Fibroblast of mammary gland (primary cell): ENCODE data around the gene TTC19.

Experiments
- DNase-seq: peaks from one replicate; pipeline ENCODE4 v3.0.0-alpha.2; 2010; ENCODE audit warnings: low read depth
- H3K4me3 ChIP-seq: 2 replicates; pipeline ENCODE4 v1.5.1; 2011; ENCODE audit warnings: low read depth, mild to moderate bottlenecking, low read length, moderate library complexity; ENCODE audit not compliant: control insufficient read depth
- TF ChIP-seq, protein P1 (sequence below): conservative IDR thresholded peaks from 2 replicates; pipeline ENCODE4 v1.5.1; 2011; ENCODE audit warnings: low read depth, low read length, inconsistent platforms; ENCODE audit not compliant: control insufficient read depth, insufficient read depth

TTC19 gene

DNA sequence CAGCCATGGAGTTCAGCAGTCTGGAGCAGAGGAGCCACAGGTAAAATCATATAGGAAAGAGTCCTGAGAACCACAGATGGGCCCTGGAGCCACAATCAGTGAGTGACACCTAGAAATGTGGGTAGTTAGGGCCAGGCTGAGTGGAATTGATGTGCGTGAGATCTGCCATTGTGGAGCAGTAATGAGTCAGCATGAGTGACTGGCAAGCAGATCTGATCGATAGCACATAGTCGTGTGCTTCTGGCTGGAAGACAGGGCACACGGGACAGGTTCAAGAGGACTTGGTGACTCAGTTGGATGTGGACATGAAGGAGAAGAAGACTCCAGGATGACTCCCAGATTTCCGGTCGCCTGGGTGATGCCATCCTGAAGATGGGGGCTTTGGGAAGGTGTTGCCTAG is 42.4 kb upstream of the TTC19 start:
- no peak for DNase-seq
- TF ChIP-seq, protein P1, sequence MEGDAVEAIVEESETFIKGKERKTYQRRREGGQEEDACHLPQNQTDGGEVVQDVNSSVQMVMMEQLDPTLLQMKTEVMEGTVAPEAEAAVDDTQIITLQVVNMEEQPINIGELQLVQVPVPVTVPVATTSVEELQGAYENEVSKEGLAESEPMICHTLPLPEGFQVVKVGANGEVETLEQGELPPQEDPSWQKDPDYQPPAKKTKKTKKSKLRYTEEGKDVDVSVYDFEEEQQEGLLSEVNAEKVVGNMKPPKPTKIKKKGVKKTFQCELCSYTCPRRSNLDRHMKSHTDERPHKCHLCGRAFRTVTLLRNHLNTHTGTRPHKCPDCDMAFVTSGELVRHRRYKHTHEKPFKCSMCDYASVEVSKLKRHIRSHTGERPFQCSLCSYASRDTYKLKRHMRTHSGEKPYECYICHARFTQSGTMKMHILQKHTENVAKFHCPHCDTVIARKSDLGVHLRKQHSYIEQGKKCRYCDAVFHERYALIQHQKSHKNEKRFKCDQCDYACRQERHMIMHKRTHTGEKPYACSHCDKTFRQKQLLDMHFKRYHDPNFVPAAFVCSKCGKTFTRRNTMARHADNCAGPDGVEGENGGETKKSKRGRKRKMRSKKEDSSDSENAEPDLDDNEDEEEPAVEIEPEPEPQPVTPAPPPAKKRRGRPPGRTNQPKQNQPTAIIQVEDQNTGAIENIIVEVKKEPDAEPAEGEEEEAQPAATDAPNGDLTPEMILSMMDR = no peak
- no peak overlapping the region for H3K4me3 ChIP-seq

DNA sequence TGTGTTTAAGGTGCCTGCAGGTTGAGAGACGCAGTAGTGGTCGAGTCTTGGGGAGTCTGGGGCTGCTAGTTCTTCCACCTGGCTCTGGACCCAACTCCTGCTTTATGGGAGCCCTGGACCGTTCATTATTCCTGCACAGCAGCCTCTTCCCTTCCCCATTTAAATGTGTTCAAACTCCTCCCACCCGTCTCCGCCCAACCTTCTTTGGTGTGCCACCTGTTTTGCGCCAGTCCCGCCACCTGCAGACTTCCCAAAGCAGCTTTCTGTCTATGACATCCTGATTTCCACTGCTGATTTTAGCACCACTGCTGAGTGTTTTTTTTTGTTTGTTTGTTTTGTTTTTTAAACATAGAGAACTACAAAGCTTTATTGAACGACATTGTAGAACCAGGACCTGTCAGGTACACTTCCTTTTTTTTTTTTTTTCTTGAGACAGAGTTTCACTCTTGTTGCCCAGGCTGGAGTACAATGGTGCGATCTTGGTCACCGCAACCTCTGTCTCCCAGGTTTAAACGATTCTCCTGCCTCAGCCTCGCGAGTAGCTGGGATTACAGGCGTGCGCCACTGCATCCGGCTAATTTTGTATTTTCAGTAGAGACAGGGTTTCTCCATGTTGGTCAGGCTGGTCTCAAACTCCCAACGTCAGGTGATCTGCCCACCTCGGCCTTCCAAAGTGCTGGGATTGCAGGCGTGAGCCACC is 41.9 kb upstream of the TTC19 start:
- DNase-seq = no peak
- no peak overlapping the region for H3K4me3 ChIP-seq
- TF ChIP-seq, protein P1 = no peak

DNA sequence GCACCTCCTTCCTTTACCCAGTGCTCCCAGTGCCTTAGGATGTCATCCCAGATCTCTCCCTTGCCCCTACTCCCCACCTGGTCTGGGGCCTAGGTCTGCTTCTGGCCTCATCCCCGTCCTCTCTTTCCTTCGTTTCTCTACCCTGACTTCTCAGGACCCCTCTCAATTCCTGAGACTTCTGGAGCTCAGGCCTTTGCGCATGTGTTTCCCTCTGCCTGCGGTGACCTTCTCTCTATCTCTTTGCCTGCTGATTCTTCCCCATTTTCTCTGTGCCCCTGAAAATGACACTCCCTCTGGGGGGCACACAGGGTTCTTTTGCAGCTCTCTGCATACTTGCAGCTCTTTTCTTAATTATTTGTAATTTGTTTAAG is 41.2 kb upstream of the TTC19 start:
- H3K4me3 ChIP-seq = no peak overlapping the region
- no peak for DNase-seq
- TF ChIP-seq, protein P1 = no peak

- peak; percentile 83 for DNase-seq
- TF ChIP-seq, protein P1 = no peak
Measured at GRCh38 chr17:15963670-15964110, 35.9 kb upstream of the TTC19 start.

DNA sequence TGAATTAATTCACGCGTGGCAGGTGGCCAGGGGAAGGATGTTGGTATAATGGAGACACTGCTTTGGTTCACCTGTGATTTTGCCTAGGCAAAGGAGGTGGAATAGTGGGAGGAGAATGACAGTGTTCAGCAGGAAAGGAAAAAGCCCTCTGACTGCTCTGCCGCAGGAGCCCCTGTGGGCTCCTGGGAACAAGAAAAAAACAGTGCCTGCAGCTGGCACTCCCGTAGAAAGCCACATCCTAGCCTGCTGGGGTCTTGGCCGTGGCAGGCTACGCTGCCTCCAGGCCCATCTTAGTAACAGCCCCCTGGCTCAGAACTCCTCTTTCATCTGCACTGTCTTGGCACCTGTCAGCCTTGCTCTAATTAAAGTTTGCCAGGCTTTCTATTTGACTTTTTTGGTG is 34.1 kb upstream of the TTC19 start:
- DNase-seq = no peak
- no peak overlapping the region for H3K4me3 ChIP-seq
- TF ChIP-seq, protein P1 = no peak

More at GRCh38 chr17:15963670-15964110, 35.9 kb upstream of the TTC19 start:
- no peak overlapping the region for H3K4me3 ChIP-seq

DNA sequence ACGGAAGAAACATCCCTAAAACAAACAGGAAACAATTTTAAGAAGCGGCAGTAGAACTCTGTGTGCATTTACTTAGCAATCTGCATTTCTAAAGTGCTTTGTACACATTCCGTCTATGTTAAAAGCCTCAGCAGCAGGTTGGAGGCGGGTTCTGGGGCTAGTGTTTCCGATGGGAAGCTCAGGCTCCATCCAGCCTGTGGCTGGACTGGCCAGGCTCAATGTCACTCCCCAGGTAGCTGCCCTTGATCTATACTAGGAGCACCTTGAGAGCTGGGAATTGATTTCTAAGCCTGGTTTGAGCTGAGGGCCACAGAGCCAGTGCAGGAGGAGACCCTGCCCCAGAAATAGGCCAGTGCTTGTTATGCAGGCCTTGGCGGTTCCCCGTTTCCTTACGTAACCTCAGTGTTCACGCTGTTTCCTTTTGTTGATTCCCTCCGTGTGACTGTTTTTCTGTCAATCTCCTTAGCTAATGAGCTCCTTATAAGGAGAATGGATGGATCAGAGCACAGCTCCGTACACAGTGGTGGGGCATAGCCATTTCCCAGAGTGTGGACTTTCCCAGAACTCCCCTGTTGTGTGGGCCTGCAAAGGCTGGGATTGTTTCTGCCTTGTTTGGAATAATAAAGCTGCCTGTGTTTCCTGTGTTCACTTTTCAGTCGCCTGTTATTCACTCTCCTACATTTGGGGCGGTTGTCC is 33.3 kb upstream of the TTC19 start:
- no peak for DNase-seq
- TF ChIP-seq, protein P1 = no peak
- no peak overlapping the region for H3K4me3 ChIP-seq
